AG04450 (cell line): ENCODE results near the gene SYNGR1. TPM values are rescaled to one million over a fixed set of nuclear protein-coding genes. Genes with fewer than 3 reads are reported as not detected.

Experiments
- CTCF ChIA-PET: fragments of 300-600, 350-600 bp; formaldehyde crosslinking; extraction: SDS; loops from one replicate; lab custom pipeline; 2022; ENCODE audit warnings: antibody characterized with exemption, inconsistent platforms; lab: Charles Lee
- POLR2A ChIA-PET: fragments of 350-600 bp; formaldehyde crosslinking; extraction: SDS; loops from one replicate; lab custom pipeline; 2021; ENCODE audit warnings: antibody characterized with exemption, inconsistent platforms; lab: Yijun Ruan, JAX
- DNase-seq: peaks from one replicate; pipeline ENCODE4 v3.0.0-alpha.2; 2011; ENCODE audit warnings: low read depth, low spot score
- H3K27ac ChIP-seq: one replicate; pipeline ENCODE4 v1.5.1; 2012; ENCODE audit warnings: low read depth, low read length, control low read depth
- H3K27me3 ChIP-seq: one replicate; pipeline ENCODE4 v1.6.0; 2012; ENCODE audit warnings: low read length; ENCODE audit not compliant: control insufficient read depth, insufficient read depth
- H3K4me3 ChIP-seq: 2 replicates; pipeline ENCODE4 v1.5.1; 2011; ENCODE audit warnings: mild to moderate bottlenecking, low read depth, low read length, control low read depth
- H3K9me3 ChIP-seq: 2 replicates; pipeline ENCODE4 v1.5.1; 2012; ENCODE audit warnings: low read length; ENCODE audit not compliant: control insufficient read depth, insufficient read depth
- polyA plus RNA-seq: library from polyadenylated mRNA; depleted of rRNA; stranded (reverse); fragments of >200 nt; gene quantifications from 2 replicates; pipeline ENCODE4 v1.2.3, GENCODE V29; 2011
- TF ChIP-seq, protein P1 (sequence below): IDR thresholded peaks from 2 replicates; pipeline ENCODE4 v1.5.1; 2011; ENCODE audit warnings: low read depth, low read length, control low read depth, inconsistent platforms

SYNGR1 gene
- polyA plus RNA-seq, 1 experiment, result 20.8 TPM

DNA sequence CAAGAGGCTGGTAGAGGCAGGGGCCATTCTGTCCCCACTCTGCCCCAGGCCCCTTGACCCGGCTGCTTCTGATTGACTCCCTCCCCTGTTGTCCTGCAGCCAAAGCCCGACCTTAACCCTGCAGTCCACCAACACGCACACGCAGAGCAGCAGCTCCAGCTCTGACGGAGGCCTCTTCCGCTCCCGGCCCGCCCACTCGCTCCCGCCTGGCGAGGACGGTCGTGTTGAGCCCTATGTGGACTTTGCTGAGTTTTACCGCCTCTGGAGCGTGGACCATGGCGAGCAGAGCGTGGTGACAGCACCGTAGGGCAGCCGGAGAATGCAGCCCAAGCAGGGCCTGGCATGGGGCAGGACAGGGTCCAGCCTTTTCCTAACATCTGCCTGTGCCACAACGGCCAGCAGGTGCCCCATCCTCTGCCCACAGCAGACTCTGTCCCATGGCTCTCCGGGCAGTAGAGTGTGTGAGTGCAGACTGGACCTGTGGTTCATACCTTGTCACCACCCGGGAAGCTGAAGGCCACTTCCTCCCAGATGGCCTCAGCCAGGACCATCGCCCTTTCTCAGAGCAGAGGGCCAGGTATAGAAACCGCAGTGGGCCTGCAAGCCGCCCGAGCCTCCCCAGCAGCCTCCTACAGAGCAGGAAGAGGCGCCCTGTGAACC lies 80.3 kb downstream of the SYNGR1 start:
- no peak for DNase-seq
- ChIA-PET POLR2A (no interaction called here), CTCF (no interaction called here)
- TF ChIP-seq, protein P1, sequence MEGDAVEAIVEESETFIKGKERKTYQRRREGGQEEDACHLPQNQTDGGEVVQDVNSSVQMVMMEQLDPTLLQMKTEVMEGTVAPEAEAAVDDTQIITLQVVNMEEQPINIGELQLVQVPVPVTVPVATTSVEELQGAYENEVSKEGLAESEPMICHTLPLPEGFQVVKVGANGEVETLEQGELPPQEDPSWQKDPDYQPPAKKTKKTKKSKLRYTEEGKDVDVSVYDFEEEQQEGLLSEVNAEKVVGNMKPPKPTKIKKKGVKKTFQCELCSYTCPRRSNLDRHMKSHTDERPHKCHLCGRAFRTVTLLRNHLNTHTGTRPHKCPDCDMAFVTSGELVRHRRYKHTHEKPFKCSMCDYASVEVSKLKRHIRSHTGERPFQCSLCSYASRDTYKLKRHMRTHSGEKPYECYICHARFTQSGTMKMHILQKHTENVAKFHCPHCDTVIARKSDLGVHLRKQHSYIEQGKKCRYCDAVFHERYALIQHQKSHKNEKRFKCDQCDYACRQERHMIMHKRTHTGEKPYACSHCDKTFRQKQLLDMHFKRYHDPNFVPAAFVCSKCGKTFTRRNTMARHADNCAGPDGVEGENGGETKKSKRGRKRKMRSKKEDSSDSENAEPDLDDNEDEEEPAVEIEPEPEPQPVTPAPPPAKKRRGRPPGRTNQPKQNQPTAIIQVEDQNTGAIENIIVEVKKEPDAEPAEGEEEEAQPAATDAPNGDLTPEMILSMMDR, result no peak
- H3K9me3 ChIP-seq, result no peaks in the 10 kb centered on the region
- H3K27me3 ChIP-seq, result no peaks in the 10 kb centered on the region
- H3K27ac ChIP-seq, result no peak overlapping the region
- no peak overlapping the region for H3K4me3 ChIP-seq

DNA sequence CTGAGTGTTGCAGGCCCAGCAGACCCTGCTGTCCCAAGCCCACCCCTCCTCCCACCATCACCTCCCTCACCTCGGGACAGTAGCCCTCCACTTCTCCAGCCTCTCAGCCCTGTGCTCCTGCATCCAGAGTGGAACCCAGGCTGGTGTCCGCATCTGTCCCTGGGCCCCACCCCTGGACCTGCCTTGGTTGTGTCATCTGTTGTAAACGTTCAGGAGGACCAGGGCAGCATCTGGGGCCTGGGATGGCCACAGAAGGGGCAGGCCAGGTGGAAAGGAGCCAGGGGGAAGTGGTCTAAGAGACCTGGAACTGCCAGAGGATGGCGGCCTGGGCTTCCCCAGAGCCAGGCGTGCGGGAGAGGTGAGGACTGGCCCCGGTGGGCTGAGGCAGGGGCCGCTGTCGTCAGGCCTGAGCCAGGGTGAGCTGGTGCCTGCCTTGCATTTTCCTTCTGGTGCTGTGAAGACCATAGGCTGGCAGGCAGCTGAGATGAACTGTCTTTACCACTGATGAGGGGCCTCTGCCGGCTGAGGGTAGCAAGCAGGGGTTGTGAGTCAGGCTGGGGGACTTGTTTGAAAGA lies 80.9 kb downstream of the SYNGR1 start:
- TF ChIP-seq, protein P1, result no peak
- no peak for DNase-seq
- Histone ChIP-seq H3K4me3 (no peak overlapping the region), H3K27me3 (no peaks in the 10 kb centered on the region), H3K9me3 (no peaks in the 10 kb centered on the region), H3K27ac (no peak overlapping the region)
- CTCF ChIA-PET, result no interaction called here
- POLR2A ChIA-PET, result no interaction called here

DNA sequence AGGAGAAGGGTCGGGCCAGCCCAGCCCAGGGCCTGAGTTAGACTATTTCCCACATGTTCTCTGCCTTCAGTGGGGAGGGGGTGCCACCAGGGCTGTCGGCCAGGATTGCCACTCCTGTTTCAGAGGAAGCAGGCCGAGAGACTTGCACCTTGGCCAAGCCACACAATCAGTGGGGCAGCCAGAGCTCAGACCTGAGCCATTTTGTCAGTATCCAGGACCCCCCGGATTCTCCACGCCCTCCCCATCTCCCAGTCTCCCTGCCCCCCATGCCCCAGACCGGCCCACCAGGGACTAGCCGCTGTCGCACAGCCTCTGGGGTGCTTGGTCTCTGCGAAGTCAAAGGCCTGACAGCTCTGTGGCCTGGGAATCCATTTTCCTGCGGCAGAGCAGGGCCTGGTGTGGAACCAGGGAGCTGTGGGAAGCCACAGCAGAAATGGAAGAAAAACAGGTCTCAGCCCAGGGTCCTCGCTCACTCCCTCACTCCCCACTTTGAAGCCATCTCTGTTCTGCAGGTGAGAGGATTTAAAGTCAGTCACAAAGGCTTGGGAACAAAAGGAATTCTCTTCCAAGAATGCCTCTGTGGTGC lies 81.5 kb downstream of the SYNGR1 start:
- ChIA-PET POLR2A (no interaction called here), CTCF (no interaction called here)
- no peak for DNase-seq
- no peaks in the 10 kb centered on the region for H3K27me3 ChIP-seq
- TF ChIP-seq, protein P1, result no peak
- H3K27ac ChIP-seq, result no peak overlapping the region
- H3K4me3 ChIP-seq, result no peak overlapping the region
- H3K9me3 ChIP-seq, result no peaks in the 10 kb centered on the region

DNA sequence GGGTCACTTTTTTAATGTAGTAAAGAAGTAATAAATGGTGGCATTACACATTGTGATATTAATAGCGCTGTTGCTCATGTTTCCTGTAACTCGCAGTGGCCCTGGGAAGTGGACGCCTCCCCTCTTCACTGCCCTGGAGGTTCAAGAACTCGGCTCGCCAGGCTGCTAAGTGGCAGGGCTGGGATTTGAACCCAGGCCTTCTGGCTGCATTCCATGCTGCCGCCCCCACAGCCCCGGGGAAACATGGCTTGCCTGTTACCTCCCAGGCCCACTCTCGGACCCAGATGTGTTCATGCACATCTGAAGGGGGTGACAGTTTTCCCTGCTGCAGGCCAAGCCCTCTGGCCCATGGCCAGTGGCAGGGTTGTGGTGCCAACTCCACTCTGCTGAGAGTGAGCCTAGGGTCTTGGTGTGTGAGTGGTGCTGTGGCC lies 82.0 kb downstream of the SYNGR1 start:
- TF ChIP-seq, protein P1, result no peak

DNA sequence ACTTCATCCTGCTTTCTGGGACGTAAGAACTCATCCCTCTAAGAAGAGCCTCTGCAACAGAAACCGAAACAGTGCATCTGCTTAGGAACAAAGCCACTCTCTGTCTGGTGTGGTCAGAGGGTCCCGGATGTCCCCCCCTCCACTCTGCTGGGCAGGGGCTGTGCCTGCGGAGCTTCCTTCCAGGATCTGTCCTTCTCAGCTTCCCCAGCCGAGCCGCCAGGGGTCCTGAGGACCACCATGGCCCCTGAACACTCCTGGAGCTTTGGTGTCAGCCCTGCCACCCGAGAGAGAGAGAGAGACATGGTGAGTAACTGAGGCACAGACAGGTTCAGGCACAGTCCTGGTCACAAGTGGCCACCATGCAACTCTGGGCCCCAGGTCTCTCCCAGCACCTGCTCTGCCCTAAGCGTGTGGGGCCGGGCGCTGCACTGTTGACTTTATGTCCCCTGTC lies 82.6 kb downstream of the SYNGR1 start:
- H3K4me3 ChIP-seq, result no peak overlapping the region
- no peak overlapping the region for H3K27ac ChIP-seq
- DNase-seq, result no peak
- ChIA-PET POLR2A (no interaction called here), CTCF (no interaction called here)
- H3K27me3 ChIP-seq, result no peaks in the 10 kb centered on the region
- no peaks in the 10 kb centered on the region for H3K9me3 ChIP-seq
- TF ChIP-seq, protein P1, result no peak

More for the DNA sequence above, 82.0 kb downstream of the SYNGR1 start:
- POLR2A ChIA-PET, result no interaction called here
- Histone ChIP-seq H3K9me3 (no peaks in the 10 kb centered on the region), H3K4me3 (no peak overlapping the region), H3K27ac (no peak overlapping the region), H3K27me3 (no peaks in the 10 kb centered on the region)
- no peak for DNase-seq
- CTCF ChIA-PET, result no interaction called here
